Measurements from ENCODE around the gene CROCC2. TPM values are rescaled to one million over a fixed set of nuclear protein-coding genes. Genes with fewer than 3 reads are reported as not detected.
A peak's percentile ranks its signal among the peaks of the same experiment; 100 is the strongest.

The CROCC2 gene
- total and polyA plus RNA-seq, 5 donors from 2014 or later, result not detected

DNA sequence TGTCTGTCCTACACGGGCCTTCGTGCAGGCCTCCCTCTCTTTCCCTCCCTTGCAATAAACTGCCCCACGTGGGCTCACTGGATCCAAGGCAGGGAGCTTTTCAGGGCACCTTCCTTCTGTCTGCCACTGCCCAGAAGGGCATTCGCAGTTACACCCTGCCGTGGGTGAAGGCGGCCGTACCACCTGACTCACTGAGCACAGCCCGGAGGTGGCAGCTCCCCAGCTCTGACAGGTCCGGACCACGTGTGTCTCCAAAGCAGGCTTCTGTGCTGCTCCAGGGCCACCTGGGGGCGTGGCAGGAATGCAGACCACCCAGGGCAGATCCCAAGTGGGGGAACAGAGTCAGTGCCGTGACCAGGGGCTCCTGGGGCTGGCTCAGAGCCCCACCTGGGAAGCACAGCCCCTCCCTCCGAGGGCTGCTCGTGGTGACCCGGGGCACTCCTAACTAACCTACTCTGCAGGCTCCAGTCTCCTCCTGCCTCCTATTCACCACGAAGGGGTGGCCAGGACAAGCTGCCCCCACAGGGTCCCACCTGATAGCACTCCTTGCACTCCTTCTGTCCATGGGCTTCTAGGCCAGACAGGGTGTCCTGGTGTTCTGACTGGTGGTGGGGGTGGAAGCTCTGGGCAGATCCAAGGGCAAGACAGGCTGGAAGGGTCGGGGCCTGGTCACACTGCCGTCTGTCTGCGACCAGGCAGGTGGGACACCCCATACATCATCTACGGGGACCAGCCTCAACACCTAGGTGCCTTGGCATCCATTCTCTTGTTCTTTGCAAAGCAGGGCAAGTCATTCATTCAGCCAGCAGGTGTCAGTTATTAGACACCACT is 102.0 kb downstream of the CROCC2 start:
- peak overlapping the region in 1 of 3 donors; percentile 20 for H3K27ac Mint-ChIP-seq
- Histone ChIP-seq H3K27ac (ENCODE audit: insufficient read depth, low read length, poor library complexity, severe bottlenecking) (no peak overlapping the region), H3K4me3 (ENCODE audit: low read depth, low read length) (no peak overlapping the region), H3K9me3 (ENCODE audit: control insufficient read depth in 2 of 2, low read length in 2 of 2) (peaks cover 17 to 22% of the 10 kb centered on the region in 2 experiments), H3K36me3 (ENCODE audit: control insufficient read depth, insufficient read depth, low read length) (no peaks in the 10 kb centered on the region), H3K4me1 (ENCODE audit: control insufficient read depth, insufficient read depth, low read length, poor library complexity, severe bottlenecking) (peaks cover 21% of the 10 kb centered on the region), H3K27me3 (ENCODE audit: control insufficient read depth, insufficient read depth, low read length) (no peaks in the 10 kb centered on the region)
- ATAC-seq (ENCODE audit: low read depth in 2 of 2) (no peak), DNase-seq (no peak)
- H3K9me3 Mint-ChIP-seq, result peaks cover 3 to 24% (median 10%) of the 10 kb centered on the region in 7 donors
- peaks cover 36% of the 10 kb centered on the region for H3K27me3 Mint-ChIP-seq
- H3K36me3 Mint-ChIP-seq, result no peaks in the 10 kb centered on the region
- peak overlapping the region in 1 of 4 donors; percentile 3 for H3K4me3 Mint-ChIP-seq
- peaks cover 0 to 23% (median 6%) of the 10 kb centered on the region in 4 donors for H3K4me1 Mint-ChIP-seq

DNA sequence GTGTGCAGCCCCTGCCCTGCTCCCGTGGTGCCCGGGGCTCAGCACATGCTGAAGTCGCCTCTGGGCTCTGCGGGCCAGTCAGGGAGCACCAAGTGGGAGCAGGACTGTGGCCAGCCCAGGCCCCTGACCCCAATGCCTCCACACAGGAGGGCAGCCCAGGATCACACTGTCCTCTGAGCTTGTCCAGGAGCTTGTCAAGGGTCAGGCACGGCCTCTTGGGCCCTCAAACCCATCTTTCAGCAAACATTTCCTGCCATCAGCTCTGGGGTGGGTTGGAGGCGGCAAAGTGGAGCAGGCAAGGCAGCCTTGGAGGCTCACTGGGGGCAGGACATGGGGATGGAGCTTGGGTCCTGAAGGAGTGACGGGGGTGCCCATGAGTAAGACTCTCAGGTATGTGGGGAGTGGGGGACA is 102.6 kb downstream of the CROCC2 start:
- peaks cover 11 to 19% of the 10 kb centered on the region in 2 experiments for H3K9me3 ChIP-seq (ENCODE audit: control insufficient read depth in 2 of 2, low read length in 2 of 2)
- ATAC-seq (ENCODE audit: low read depth in 2 of 2) (no peak), DNase-seq (no peak)
- no peaks in the 10 kb centered on the region for H3K27me3 ChIP-seq (ENCODE audit: control insufficient read depth, insufficient read depth, low read length)
- peak overlapping the region in 1 of 3 donors; percentile 78 for H3K27ac Mint-ChIP-seq
- no peaks in the 10 kb centered on the region for H3K36me3 Mint-ChIP-seq
- H3K27me3 Mint-ChIP-seq, result peaks cover 34% of the 10 kb centered on the region
- H3K4me1 ChIP-seq (ENCODE audit: control insufficient read depth, insufficient read depth, low read length, poor library complexity, severe bottlenecking), result peaks cover 21% of the 10 kb centered on the region
- H3K36me3 ChIP-seq (ENCODE audit: control insufficient read depth, insufficient read depth, low read length), result no peaks in the 10 kb centered on the region
- no peak overlapping the region for H3K4me3 ChIP-seq (ENCODE audit: low read depth, low read length)
- H3K4me3 Mint-ChIP-seq, result peak overlapping the region in 2 of 4 donors; percentile 38 to 53
- peaks cover 0 to 23% (median 6%) of the 10 kb centered on the region in 4 donors for H3K4me1 Mint-ChIP-seq
- peaks cover 3 to 19% (median 10%) of the 10 kb centered on the region in 7 donors for H3K9me3 Mint-ChIP-seq
- no peak overlapping the region for H3K27ac ChIP-seq (ENCODE audit: insufficient read depth, low read length, poor library complexity, severe bottlenecking)

DNA sequence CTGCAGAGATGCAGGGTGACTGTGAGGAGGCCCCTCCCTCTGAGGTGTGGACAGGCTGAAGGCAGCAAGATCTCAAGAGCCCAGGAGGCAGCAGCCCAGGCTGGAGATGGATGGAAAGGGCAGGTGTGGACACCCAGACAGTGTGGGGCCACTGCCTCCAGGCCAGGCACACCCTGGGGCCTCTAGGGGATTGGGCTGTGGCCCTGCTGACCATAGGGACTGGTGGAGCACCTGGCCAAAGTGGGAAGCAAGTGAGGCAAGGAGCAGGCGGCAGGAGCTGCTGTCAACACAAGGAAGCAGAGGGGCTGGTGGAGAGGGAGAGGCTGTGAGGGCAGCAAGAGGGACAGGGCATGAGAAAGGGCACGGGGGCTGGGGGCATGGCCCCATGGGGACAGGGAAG is 103.1 kb downstream of the CROCC2 start:
- peaks cover 21% of the 10 kb centered on the region for H3K4me1 ChIP-seq (ENCODE audit: control insufficient read depth, insufficient read depth, low read length, poor library complexity, severe bottlenecking)
- H3K4me1 Mint-ChIP-seq, result peaks cover 0 to 23% (median 6%) of the 10 kb centered on the region in 4 donors
- H3K36me3 Mint-ChIP-seq, result no peaks in the 10 kb centered on the region
- no peak overlapping the region for H3K4me3 ChIP-seq (ENCODE audit: low read depth, low read length)
- no peak for ATAC-seq (ENCODE audit: low read depth in 2 of 2)
- no peaks in the 10 kb centered on the region for H3K36me3 ChIP-seq (ENCODE audit: control insufficient read depth, insufficient read depth, low read length)
- peaks cover 6 to 14% of the 10 kb centered on the region in 2 experiments for H3K9me3 ChIP-seq (ENCODE audit: control insufficient read depth in 2 of 2, low read length in 2 of 2)
- H3K9me3 Mint-ChIP-seq, result peaks cover 2 to 14% (median 10%) of the 10 kb centered on the region in 7 donors
- H3K27ac ChIP-seq (ENCODE audit: insufficient read depth, low read length, poor library complexity, severe bottlenecking), result no peak overlapping the region
- peaks cover 32% of the 10 kb centered on the region for H3K27me3 Mint-ChIP-seq
- H3K27ac Mint-ChIP-seq, result peak overlapping the region in 1 of 3 donors; percentile 78
- no peaks in the 10 kb centered on the region for H3K27me3 ChIP-seq (ENCODE audit: control insufficient read depth, insufficient read depth, low read length)
- DNase-seq, result no peak
- peak overlapping the region in 2 of 4 donors; percentile 38 to 53 for H3K4me3 Mint-ChIP-seq

DNA sequence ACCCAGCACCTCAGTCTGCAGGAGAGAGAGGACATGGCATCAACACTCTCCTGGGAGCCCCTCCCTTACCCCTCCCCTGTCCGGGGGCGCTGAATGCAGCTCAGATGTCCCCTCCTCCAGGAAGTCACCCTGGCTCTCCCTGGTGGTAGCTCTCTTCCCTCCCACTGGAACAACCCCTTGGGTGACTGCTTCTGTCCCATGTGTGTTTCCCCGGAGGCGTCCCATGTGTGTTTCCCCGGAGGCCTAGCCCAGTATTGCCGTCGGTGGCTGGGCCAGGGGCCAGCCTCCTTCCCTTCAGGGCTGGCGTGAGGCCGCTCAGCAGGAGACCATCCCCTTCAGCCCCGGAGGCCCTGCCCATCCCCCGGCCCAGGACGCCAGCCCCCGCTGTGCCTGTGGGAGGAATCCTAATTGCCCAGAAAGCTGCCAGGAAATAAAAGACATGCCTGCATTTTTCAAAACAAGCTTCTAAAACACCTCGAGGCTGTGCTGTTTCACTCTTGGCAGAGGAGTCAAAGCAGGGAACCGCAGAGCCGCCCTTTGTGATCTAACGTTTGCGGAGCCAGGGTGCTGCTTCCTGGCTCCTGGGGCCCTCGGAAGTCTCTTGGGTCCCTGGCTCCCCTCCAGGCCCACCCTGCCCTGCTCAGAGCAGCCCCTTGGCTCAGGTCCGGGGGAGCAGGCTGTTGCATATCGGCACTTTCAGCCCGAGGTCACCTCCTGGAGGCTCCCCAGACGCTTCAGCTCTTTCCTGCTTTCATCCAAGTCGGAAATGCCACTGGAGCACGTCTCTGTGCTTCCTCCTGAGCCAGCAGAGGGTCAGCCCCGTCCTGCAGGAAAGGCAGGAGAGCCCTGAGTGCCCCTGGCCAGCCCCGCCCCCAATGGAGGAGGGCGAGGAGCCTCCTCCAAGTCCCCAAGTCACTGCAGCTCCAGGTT is 103.7 kb downstream of the CROCC2 start:
- no peak overlapping the region for H3K27ac ChIP-seq (ENCODE audit: insufficient read depth, low read length, poor library complexity, severe bottlenecking)

DNA sequence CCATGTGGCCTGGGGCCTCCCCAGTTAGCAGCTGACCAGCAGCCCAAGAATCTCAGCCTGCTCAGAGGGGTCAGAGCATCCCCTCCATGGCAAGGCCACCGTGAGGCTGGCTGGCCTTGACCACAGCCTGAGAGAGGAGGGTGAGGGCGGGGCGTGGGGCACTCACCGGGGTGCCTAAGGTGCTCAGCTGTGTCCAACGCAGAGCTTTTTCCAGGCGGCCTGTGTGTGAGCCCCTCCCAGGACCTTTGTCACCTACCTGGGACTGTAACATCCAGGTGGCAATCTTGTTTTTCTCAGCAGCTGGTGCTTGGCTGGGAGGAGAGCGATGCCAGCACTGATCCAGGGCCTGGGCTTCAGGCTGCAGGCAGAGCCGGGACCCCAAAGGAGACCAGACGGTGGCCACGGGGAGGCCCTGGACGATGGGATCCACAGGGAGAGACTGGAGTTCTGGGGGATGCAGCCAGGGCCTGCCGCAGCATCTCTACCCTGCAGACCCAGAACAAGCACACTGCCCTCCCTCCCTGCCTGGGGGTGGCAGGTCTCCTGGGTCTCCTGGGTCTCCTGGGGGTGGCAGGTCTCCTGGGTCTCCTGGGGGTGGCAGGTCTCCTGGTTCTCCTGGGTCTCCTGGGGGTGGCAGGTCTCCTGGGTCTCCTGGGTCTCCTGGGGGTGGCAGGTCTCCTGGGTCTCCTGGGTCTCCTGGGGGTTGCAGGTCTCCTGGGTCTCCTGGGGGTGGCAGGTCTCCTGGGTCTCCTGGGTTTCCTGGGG is 104.6 kb downstream of the CROCC2 start:
- Histone ChIP-seq H3K27ac (ENCODE audit: insufficient read depth, low read length, poor library complexity, severe bottlenecking) (no peak overlapping the region), H3K36me3 (ENCODE audit: control insufficient read depth, insufficient read depth, low read length) (no peaks in the 10 kb centered on the region), H3K9me3 (ENCODE audit: control insufficient read depth in 2 of 2, low read length in 2 of 2) (peaks cover 0 to 2% of the 10 kb centered on the region in 2 experiments), H3K4me1 (ENCODE audit: control insufficient read depth, insufficient read depth, low read length, poor library complexity, severe bottlenecking) (peaks cover 21% of the 10 kb centered on the region), H3K27me3 (ENCODE audit: control insufficient read depth, insufficient read depth, low read length) (no peaks in the 10 kb centered on the region), H3K4me3 (ENCODE audit: low read depth, low read length) (no peak overlapping the region)
- peaks cover under 1 to 7% (median 5%) of the 10 kb centered on the region in 7 donors for H3K9me3 Mint-ChIP-seq
- peaks cover 27% of the 10 kb centered on the region for H3K27me3 Mint-ChIP-seq
- peaks cover 0 to 23% (median 6%) of the 10 kb centered on the region in 4 donors for H3K4me1 Mint-ChIP-seq
- H3K4me3 Mint-ChIP-seq, result peak overlapping the region in 1 of 4 donors; percentile 61
- DNase-seq, result no peak
- H3K36me3 Mint-ChIP-seq, result no peaks in the 10 kb centered on the region
- ATAC-seq (ENCODE audit: low read depth in 2 of 2), result no peak
- no peak overlapping the region for H3K27ac Mint-ChIP-seq

More for the DNA sequence above, 103.7 kb downstream of the CROCC2 start:
- H3K4me1 Mint-ChIP-seq, result peaks cover 0 to 23% (median 6%) of the 10 kb centered on the region in 4 donors
- peak overlapping the region in 3 of 4 donors; percentile 47 to 61 (median 59) for H3K4me3 Mint-ChIP-seq
- H3K36me3 Mint-ChIP-seq, result no peaks in the 10 kb centered on the region
- peaks cover 0 to 9% of the 10 kb centered on the region in 2 experiments for H3K9me3 ChIP-seq (ENCODE audit: control insufficient read depth in 2 of 2, low read length in 2 of 2)
- ATAC-seq (ENCODE audit: low read depth in 2 of 2) (peak; percentile 39 to 66), DNase-seq (peak in 2 of 3 donors; percentile 37 to 40)
- H3K4me3 ChIP-seq (ENCODE audit: low read depth, low read length), result no peak overlapping the region
- no peaks in the 10 kb centered on the region for H3K36me3 ChIP-seq (ENCODE audit: control insufficient read depth, insufficient read depth, low read length)
- peak overlapping the region in 2 of 3 donors; percentile 25 to 52 for H3K27ac Mint-ChIP-seq
- peaks cover 21% of the 10 kb centered on the region for H3K4me1 ChIP-seq (ENCODE audit: control insufficient read depth, insufficient read depth, low read length, poor library complexity, severe bottlenecking)
- H3K27me3 Mint-ChIP-seq, result peaks cover 32% of the 10 kb centered on the region
- no peaks in the 10 kb centered on the region for H3K27me3 ChIP-seq (ENCODE audit: control insufficient read depth, insufficient read depth, low read length)
- peaks cover 2 to 11% (median 7%) of the 10 kb centered on the region in 7 donors for H3K9me3 Mint-ChIP-seq

DNA sequence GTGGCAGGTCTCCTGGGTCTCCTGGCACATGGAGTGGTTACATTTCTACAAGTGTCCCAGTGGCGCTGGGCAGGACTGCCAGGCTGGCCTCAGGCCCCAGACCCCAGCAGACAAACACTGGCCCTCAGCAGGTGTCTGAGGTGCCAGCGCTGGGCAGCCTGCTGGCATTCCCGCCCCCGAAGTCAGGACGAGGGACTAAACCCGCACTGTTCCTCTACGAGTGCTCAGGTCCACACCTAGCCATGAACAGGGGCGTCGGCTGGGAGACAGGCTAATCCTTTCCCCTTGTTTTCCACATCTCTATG is 105.1 kb downstream of the CROCC2 start:
- Histone ChIP-seq H3K36me3 (ENCODE audit: control insufficient read depth, insufficient read depth, low read length) (no peaks in the 10 kb centered on the region), H3K27me3 (ENCODE audit: control insufficient read depth, insufficient read depth, low read length) (no peaks in the 10 kb centered on the region), H3K4me1 (ENCODE audit: control insufficient read depth, insufficient read depth, low read length, poor library complexity, severe bottlenecking) (peaks cover 21% of the 10 kb centered on the region), H3K9me3 (ENCODE audit: control insufficient read depth in 2 of 2, low read length in 2 of 2) (no peaks in the 10 kb centered on the region), H3K27ac (ENCODE audit: insufficient read depth, low read length, poor library complexity, severe bottlenecking) (no peak overlapping the region), H3K4me3 (ENCODE audit: low read depth, low read length) (no peak overlapping the region)
- no peak for DNase-seq
- no peak for ATAC-seq (ENCODE audit: low read depth in 2 of 2)
- Mint-ChIP-seq H3K36me3 (no peaks in the 10 kb centered on the region), H3K27ac (no peak overlapping the region), H3K4me1 (peaks cover 0 to 23% (median 5%) of the 10 kb centered on the region in 4 donors), H3K4me3 (peak overlapping the region in 1 of 4 donors; percentile 7), H3K9me3 (peaks cover 0 to 4% (median 2%) of the 10 kb centered on the region in 7 donors), H3K27me3 (peaks cover 24% of the 10 kb centered on the region)
